HPDE6-E6E7 (cell line): ENCODE data around the gene SVBP.
A peak's percentile ranks its signal among the peaks of the same experiment; 100 is the strongest.
"Not testable (repeated sequence)": the region's sequence is repeated elsewhere in the genome, so short reads cannot be mapped to it uniquely, and the experiment has no call there.

ENCODE experiments used
- DNase-seq: peaks from one replicate; pipeline ENCODE4 v3.0.0; 2011; ENCODE audit warnings: missing footprints; ENCODE audit errors: extremely low spot score

Gene SVBP, protein sequence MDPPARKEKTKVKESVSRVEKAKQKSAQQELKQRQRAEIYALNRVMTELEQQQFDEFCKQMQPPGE

DNA sequence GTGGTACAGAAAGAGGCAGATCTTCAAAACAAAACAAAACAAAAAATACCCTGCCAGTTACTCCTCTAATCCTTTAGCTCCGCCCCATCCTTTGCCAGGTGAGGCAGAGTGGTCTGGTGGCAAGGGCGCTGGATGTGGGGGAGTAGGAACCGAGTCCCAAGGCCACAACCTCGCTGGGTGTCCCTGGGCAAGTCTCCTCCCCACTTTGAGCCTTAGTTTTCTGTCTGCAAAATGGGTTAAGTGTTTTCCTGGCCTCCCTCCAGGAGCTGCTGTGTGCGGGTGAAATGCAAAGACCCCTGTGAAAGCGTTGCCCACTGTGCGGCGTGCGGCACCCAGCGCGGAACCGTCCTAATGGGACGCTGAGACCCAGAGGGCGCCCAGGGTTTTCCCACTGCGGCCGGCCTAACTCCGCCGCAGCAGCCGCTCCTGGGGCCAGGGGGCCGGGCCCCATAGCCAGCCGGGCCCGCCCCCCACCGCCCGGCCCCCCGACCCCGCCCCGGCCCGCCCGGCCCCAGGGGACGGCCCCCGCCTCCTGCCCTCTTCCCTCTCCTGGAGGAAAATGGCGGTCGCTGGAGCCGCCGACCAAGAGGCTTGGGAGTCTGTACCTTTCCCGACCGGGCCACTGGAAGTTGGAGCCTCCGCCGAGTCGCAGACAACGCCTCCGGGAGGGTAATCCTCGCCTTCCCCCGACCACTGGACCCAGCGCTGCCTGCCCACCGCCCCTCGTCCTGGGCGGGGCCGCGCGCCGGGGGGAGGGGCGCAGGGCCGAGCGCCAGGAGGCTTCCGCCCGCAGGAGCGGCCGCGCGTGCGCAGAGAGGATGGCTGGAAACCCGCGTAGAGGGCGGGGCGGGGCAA lies at the start of gene SVBP, which contains the start of gene ERMAP:
TSS of gene SVBP (minus strand) at position 813 of the 855 bp plus-strand sequence. CDS start 853 bp downstream, outside the sequence.
TSS of gene ERMAP (plus strand) at position 538 of the 855 bp plus-strand sequence. CDS start 13,327 bp downstream, outside the sequence.
- peak; percentile 96 for DNase-seq

GRCh38 chr1:42866549-42866948 lies 49.4 kb upstream of the SVBP start:
- DNase-seq: no peak

- DNase-seq: no peak
Observed at GRCh38 chr1:42861014-42861399, 43.8 kb upstream of the SVBP start.

- DNase-seq: no peak
Observed at GRCh38 chr1:42860339-42861013, 43.3 kb upstream of the SVBP start.

- DNase-seq: not testable (repeated sequence)
Observed at GRCh38 chr1:42859366-42859765, 42.2 kb upstream of the SVBP start.

- not testable (repeated sequence) for DNase-seq
Observed at GRCh38 chr1:42856554-42856953, 39.4 kb upstream of the SVBP start.

DNA sequence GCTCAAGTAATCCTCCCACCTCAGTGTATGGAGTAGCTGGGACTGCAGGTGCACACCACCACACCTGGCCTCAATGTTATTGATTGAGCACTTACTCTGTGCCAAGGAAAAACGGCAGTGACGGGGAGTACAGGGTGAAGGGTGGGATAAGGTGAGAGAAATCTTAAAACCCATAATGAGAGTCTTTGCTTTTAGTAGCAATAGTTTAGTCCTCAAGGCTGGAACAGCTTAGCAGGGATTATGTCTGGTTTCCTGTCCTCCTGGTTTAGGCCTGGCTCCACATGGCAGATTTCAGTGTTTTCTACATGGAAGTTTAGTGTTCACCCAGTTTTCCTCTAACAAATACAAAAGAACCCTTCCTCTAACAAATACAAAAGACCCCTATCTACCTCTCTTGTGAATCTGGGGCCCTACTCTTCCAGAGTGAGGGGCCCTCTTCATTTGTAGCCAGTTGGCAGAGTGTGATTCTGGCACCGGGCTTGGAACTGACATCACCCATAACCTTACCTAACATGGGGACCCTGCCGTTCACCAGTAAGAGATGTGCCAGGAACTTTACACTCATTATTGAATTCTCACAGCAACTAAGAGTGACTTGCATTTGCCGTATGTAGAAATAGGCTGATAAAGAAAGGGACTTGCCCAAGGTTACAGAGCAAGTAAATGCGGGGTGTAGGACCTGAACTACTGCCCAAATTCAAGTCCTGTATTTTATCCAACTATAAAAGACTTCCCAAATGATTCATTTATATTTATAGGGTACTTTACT lies 36.1 kb upstream of the SVBP start:
- no peak for DNase-seq

DNA sequence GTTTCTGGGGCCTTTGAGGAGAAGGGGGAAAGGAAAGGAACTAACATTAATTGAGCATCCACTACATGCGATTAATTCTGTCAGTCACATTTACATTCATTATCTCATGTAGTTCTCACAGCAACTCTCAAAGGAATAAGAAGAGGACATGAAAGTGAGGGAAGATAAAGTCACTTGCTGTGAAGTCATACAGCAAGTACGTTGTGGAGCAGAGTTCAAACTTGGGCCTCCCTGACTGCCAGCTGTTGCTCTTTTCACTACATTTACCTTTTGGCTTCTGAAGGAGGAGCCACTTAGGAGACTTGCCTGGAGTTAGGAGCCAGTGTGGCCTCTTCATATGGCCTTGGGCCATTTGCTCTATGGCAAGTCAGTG lies 35.4 kb upstream of the SVBP start:
- no peak for DNase-seq

- DNase-seq: no peak
Observed at GRCh38 chr1:42851960-42852607, 34.9 kb upstream of the SVBP start.

DNA sequence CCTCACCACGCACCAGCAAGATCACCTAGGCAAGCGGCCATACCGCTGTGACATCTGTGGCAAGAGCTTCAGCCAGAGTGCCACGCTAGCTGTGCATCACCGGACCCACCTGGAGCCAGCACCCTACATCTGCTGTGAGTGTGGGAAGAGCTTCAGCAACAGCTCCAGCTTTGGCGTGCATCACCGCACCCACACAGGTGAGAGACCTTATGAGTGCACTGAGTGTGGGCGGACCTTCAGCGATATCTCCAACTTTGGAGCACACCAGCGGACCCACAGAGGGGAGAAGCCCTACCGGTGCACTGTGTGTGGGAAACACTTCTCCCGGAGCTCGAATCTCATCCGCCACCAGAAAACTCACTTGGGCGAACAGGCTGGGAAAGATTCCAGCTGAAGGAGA lies 34.2 kb upstream of the SVBP start:
- no peak for DNase-seq

DNA sequence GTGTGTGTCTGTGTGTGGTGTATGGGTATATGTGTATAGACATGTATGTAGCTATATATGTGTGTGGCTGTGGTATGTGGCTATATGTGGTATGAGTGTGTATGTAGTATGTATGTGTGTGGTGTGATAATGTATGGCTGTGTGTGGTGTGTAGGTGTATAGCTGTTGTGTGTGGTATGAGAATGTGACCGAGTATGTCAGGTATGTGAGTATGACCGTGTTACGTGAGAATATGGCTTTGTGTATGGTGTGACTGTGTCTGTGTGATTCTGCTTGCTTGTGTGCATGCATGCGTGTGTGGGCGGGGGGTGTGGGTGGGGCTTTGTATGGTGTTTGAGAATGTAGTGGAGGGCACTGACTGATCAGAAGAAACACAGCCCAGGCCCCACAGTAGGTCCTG lies 32.7 kb upstream of the SVBP start:
- no peak for DNase-seq

- DNase-seq: no peak
Observed at GRCh38 chr1:42848823-42849537, 31.8 kb upstream of the SVBP start.

DNA sequence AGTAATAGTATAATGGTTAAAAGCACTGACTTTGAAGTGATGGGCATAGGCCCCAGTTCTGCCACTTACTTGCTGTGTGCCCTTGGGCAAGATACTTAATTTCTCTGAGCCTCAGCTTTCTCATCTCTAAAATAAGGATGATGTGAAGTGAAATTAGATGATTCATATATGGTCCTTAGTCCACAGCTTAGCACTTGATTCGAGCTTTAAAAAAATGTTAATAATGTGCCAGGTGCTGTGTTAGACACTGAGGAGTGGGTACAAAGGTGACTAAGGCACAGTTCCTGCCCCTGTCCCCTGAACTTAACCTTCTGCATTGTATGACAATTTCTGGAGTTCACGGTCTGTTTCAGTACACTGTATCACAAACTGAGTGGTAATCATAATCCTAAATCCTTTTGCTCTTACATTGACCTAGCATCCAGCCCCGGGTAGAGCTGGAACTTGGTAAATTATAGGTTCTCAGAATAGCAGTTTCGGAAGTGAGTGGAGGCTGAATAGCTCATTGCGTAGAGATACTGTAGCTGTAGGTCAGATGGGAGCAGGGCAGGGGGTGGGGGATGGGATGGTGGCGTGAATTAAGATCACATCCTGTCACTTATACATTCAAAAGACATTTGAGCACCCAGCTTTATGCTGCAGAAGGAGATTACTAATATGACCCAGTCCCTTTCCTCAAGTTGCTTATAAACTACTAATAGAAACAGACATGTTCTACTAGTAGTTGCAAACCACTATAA lies 30.7 kb upstream of the SVBP start:
- no peak for DNase-seq

GRCh38 chr1:42847111-42847595 lies 30.0 kb upstream of the SVBP start:
- no peak for DNase-seq

DNA sequence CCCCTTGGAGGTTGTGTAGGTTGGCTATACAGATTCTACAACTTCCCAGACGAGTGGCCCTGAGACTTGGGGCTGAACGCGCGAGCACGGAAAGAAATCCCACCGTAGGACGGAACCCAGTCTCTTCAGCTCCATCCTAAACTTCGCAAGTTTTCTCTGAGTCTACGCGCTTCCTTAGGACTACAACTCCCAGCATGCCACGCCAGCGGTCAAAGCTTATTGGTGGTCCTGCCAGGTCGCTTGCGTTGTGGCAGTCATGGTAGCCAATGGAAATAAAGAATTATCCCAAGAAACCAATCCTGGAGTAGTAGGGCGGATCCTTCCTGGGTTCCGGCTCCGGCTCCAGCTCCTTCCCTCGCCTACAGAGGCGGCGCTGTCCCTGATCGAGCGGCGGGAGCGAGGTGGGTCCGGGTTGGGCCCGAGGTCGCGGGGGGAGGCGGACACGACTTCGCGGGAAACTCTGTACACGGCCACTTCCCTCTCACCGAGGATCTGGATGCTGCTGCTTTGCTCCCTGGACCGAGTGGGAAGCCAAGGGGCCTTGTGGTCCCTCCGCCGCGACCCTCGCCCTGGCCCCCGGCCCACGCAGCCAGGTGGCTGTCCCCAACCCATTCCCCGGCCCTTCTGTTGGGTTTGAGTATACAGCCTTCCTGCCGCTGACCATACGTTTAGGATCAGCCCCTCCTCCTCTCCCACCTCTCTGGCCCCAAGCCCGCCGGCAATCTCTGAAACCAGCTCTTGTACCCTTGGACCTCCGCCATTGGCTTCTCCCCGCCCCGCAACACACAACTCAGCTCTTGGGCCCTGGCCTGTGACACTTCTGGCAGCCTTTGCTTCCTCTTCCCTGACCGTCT lies 29.3 kb upstream of the SVBP start, which contains the start of gene ZNF691:
TSS of gene ZNF691 (plus strand) at position 357 of the 854 bp plus-strand sequence. CDS start 3,046 bp downstream, outside the sequence.
- DNase-seq: peak; percentile 99

DNA sequence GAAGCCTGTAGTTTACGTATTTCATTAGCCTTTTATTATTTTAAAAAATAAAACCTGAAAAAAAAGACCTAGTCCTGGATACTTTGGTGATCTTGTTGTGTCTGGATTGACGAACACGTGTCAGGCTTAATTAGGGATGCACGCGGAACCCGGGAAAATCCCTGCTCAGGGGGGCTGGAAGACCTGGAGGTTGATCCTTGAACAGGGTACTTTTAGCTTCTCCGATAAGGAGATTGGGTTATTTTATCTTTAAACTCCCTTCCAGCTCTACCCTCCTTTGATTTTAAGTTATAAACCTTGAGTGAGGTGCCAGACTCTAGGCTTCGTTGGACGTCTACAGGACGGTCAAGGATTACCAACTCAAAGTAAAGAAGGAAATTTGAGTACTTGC lies 28.7 kb upstream of the SVBP start:
- DNase-seq: no peak

DNA sequence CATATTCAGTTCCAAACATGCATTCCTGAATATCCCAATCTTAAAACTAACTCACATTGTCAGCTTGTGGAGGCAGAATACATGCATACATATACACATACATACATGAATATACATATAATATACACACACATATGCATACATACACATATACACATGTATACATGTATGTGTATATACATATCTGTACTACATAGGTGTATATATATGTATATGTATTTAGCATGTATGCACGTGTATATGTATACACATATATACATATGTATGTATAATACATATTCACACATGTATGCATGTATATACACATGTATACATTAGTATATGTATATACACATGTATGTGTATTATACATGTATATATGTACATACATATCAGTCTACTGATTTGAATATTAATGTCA lies 28.0 kb upstream of the SVBP start:
- no peak for DNase-seq

- no peak for DNase-seq
Observed at GRCh38 chr1:42844592-42845140, 27.5 kb upstream of the SVBP start.
